HepG2 (cell line): ENCODE results near the gene MAP1LC3A. TPM values are rescaled to one million over a fixed set of nuclear protein-coding genes. Genes with fewer than 3 reads are reported as not detected.

Source experiments
- ATAC-seq: fragments of 200-7000 bp; cut with Tn5 transposase; 3 replicates; pipeline ENCODE4 v1.9.1; 2020; ENCODE audit warnings: mild to moderate bottlenecking, moderate library complexity
- BruUV-seq: library from RNA; stranded (reverse); fragments of 400-500 nt; replicated peaks from 2 replicates; lab custom pipeline; 2021; lab: Mats Ljungman, UMichigan
- CTCF ChIA-PET: fragments of 300-600 bp; formaldehyde crosslinking; extraction: SDS; loops from one replicate; lab custom pipeline; 2021; ENCODE audit warnings: low total read pairs, inconsistent platforms, low intra/inter-chr PET ratio; lab: Yijun Ruan, JAX
- POLR2A ChIA-PET: fragments of 350-600 bp; sonication (Branson Sonifier 250); formaldehyde crosslinking; loops from one replicate; lab custom pipeline; 2020; ENCODE audit warnings: antibody characterized with exemption, inconsistent platforms; lab: Yijun Ruan, JAX
- DNase-seq: peaks from one replicate; pipeline ENCODE4 v3.0.0-alpha.2; 2015; ENCODE audit warnings: low spot score
- FAIRE-seq: peaks from 3 replicates; lab custom pipeline; 2011; peaks lifted over from hg19 to GRCh38; lab: Jason Lieb, UNC
- H2AFZ ChIP-seq: one replicate; pipeline ENCODE4 v1.6.1; 2011; ENCODE audit warnings: low read length, inconsistent platforms
- H3K27ac ChIP-seq: fragments of 300-600 bp; 3 replicates; pipeline ENCODE4 v1.8.0; 2011; ENCODE audit warnings: mixed run types, mild to moderate bottlenecking, mixed read lengths, low read length, inconsistent platforms; ENCODE audit not compliant: insufficient read depth; ENCODE audit errors: extremely low read length
- H3K27me3 ChIP-seq, 2 experiments: fragments of 200-600 bp in 1 of 2; 2 replicates in 1 of 2; 3 replicates in 1 of 2; pipeline versions ENCODE4 v1.6.0 to v1.8.0; 2011; ENCODE audit warnings: low read length in 2 of 2, mild to moderate bottlenecking in 2 of 2, moderate library complexity in 2 of 2, inconsistent platforms in 1 of 2; ENCODE audit not compliant: insufficient read depth in 2 of 2, control insufficient read depth in 1 of 2
- H3K36me3 ChIP-seq, 2 experiments: fragments of 200-600 bp in 1 of 2; replicated peaks in 1 of 2; 2 replicates in 1 of 2; 3 replicates in 1 of 2; pipeline versions ENCODE4 v1.5.1 to v1.8.0; 2011; ENCODE audit warnings: low read length in 2 of 2, inconsistent platforms in 1 of 2; ENCODE audit not compliant: insufficient read depth in 2 of 2, control insufficient read depth in 1 of 2
- H3K4me1 ChIP-seq: 2 replicates; pipeline ENCODE4 v1.5.1; 2012; ENCODE audit warnings: low read length, inconsistent platforms; ENCODE audit not compliant: insufficient read depth
- H3K4me2 ChIP-seq: 2 replicates; pipeline ENCODE4 v1.6.0; 2011; ENCODE audit warnings: low read depth, low read length, inconsistent platforms
- H3K4me3 ChIP-seq, 3 experiments: fragments of 200-600 bp in 1 of 3; sonication (generic), shearing (Covaris generic) in 1 of 3; replicated peaks in 1 of 3; 2 replicates each; pipeline ENCODE4 v1.5.1; 2011 to 2016; ENCODE audit warnings: low read length in 3 of 3, inconsistent platforms in 2 of 3, low read depth in 2 of 3, mild to moderate bottlenecking in 2 of 3, control low read depth in 1 of 3, mixed read lengths in 1 of 3; ENCODE audit not compliant: insufficient read depth in 1 of 3
- H3K79me2 ChIP-seq: one replicate; pipeline ENCODE4 v1.6.1; 2011; ENCODE audit warnings: low read length, inconsistent platforms; ENCODE audit not compliant: insufficient read depth
- H3K9ac ChIP-seq: 2 replicates; pipeline ENCODE4 v1.6.0; 2011; ENCODE audit warnings: mild to moderate bottlenecking, low read depth, low read length, inconsistent platforms; ENCODE audit not compliant: insufficient read depth
- H3K9me3 ChIP-seq: 2 replicates; pipeline ENCODE4 v1.5.1; 2012; ENCODE audit warnings: mild to moderate bottlenecking, low read length
- H4K20me1 ChIP-seq: 2 replicates; pipeline ENCODE4 v1.6.0; 2011; ENCODE audit warnings: inconsistent platforms, mild to moderate bottlenecking, low read length, moderate library complexity; ENCODE audit not compliant: insufficient read depth
- AGO2 ChIP-seq: fragments of 200-400 bp; formaldehyde crosslinking; optimal IDR thresholded peaks from 2 replicates; pipeline ENCODE3; 2017; ENCODE audit warnings: mild to moderate bottlenecking, low read depth, low read length, moderate library complexity
- ATF3 ChIP-seq: sonication (generic); formaldehyde crosslinking; IDR thresholded peaks from 2 replicates; pipeline ENCODE4 v1.4.0; 2020; ENCODE audit warnings: missing genetic modification reagents
- ATM ChIP-seq: fragments of 450-650 bp; IDR thresholded peaks from 2 replicates; pipeline ENCODE4 v1.7.1; 2017; ENCODE audit warnings: mild to moderate bottlenecking, borderline replicate concordance
- HCFC1 ChIP-seq: fragments of 150-350 bp; IDR thresholded peaks from 2 replicates; pipeline ENCODE4 v1.6.1; 2014; ENCODE audit warnings: low read depth, low read length
- KDM2A ChIP-seq: sonication (generic); formaldehyde crosslinking; IDR thresholded peaks from 2 replicates; pipeline ENCODE4 v1.4.0; 2020; ENCODE audit warnings: low read depth, missing genetic modification reagents, borderline replicate concordance
- KMT2B ChIP-seq: IDR thresholded peaks from 2 replicates; pipeline ENCODE4 v1.6.1; 2016; ENCODE audit warnings: missing genetic modification reagents, missing compliant biosample characterization
- PHF21A ChIP-seq: sonication (generic); formaldehyde crosslinking; IDR thresholded peaks from 2 replicates; pipeline ENCODE4 v1.5.0; 2020; ENCODE audit warnings: mild to moderate bottlenecking, missing genetic modification reagents
- RARA ChIP-seq: IDR thresholded peaks from 2 replicates; pipeline ENCODE4 v1.6.1; 2016; ENCODE audit warnings: missing genetic modification reagents, missing compliant biosample characterization
- REPIN1 ChIP-seq: sonication (generic); formaldehyde crosslinking; IDR thresholded peaks from 2 replicates; pipeline ENCODE4 v1.8.0; 2022; ENCODE audit warnings: missing genetic modification reagents, low read depth, mild to moderate bottlenecking, borderline replicate concordance
- TCF7L2 ChIP-seq: IDR thresholded peaks from 2 replicates; pipeline ENCODE4 v1.6.1; 2011; ENCODE audit warnings: mild to moderate bottlenecking, low read depth, low read length, moderate library complexity
- TRIM24 ChIP-seq: sonication (generic); formaldehyde crosslinking; IDR thresholded peaks from 2 replicates; pipeline ENCODE4 v1.8.0; 2022; ENCODE audit warnings: mild to moderate bottlenecking, missing genetic modification reagents
- U2AF1 ChIP-seq: fragments of 200-400 bp; formaldehyde crosslinking; optimal IDR thresholded peaks from 2 replicates; pipeline ENCODE3; 2017; ENCODE audit warnings: mild to moderate bottlenecking, low read depth, low read length
- ZBTB33 ChIP-seq: sonication (generic); formaldehyde crosslinking; IDR thresholded peaks from 2 replicates; pipeline ENCODE4 v1.4.0; 2020; ENCODE audit warnings: missing genetic modification reagents
- ZBTB34 ChIP-seq: sonication (generic); formaldehyde crosslinking; IDR thresholded peaks from 2 replicates; pipeline ENCODE4 v1.8.0; 2022; ENCODE audit warnings: mild to moderate bottlenecking, missing genetic modification reagents
- ZC3H13 ChIP-seq: sonication (generic); formaldehyde crosslinking; IDR thresholded peaks from 2 replicates; pipeline ENCODE4 v1.8.1; 2023; ENCODE audit warnings: mild to moderate bottlenecking, missing genetic modification reagents, moderate library complexity
- ZNF225 ChIP-seq: sonication (generic); formaldehyde crosslinking; IDR thresholded peaks from 2 replicates; pipeline ENCODE4 v1.4.0; 2020; ENCODE audit warnings: mild to moderate bottlenecking, missing genetic modification reagents
- ZNF282 ChIP-seq: fragments of 450-650 bp; IDR thresholded peaks from 2 replicates; pipeline ENCODE4 v1.6.1; 2018; ENCODE audit not compliant: partially characterized antibody
- ZNF552 ChIP-seq: sonication (generic); formaldehyde crosslinking; IDR thresholded peaks from 2 replicates; pipeline ENCODE4 v1.9.0; 2022; ENCODE audit warnings: missing genetic modification reagents, mild to moderate bottlenecking, borderline replicate concordance
- ZNF598 ChIP-seq: sonication (generic); formaldehyde crosslinking; IDR thresholded peaks from 2 replicates; pipeline ENCODE4 v1.5.1; 2020; ENCODE audit warnings: mild to moderate bottlenecking, missing genetic modification reagents, borderline replicate concordance
- ZNF879 ChIP-seq: sonication (generic); formaldehyde crosslinking; IDR thresholded peaks from 2 replicates; pipeline ENCODE4 v1.8.1; 2023; ENCODE audit warnings: missing genetic modification reagents
- ZNF891 ChIP-seq: sonication (generic); formaldehyde crosslinking; IDR thresholded peaks from 2 replicates; pipeline ENCODE4 v1.5.0; 2020; ENCODE audit warnings: mild to moderate bottlenecking, missing genetic modification reagents
- WGBS: methylation state at CpG from one replicate; pipeline ENCODE4 v1.1.6; 2017; ENCODE audit warnings: low lambda C conversion rate; 5-methylcytosine and 5-hydroxymethylcytosine counted together
- in situ Hi-C: cut with HindIII; loops from 2 replicates; pipeline ENCODE4 v1.10.0; 2017; ENCODE audit warnings: low pct_unique_long_range_greater_than_20kb; ENCODE audit not compliant: extremely low pct_ligation_motif_present
- intact Hi-C: fragments of 100-400 bp; cut with micrococcal nuclease; formaldehyde crosslinking; loops from one replicate; pipeline ENCODE4 v1.10.0; 2022; ENCODE audit not compliant: unreplicated experiment
- polyA plus RNA-seq, 8 experiments: library from polyadenylated mRNA; depleted of rRNA in 3 of 8; stranded (reverse) in 7 of 8; unstranded in 1 of 8; fragments of >200 nt; fragmentation: Illumina TruSeq in 4 of 8; extraction: Trizol in 4 of 8; gene quantifications; 2 replicates each; pipeline versions ENCODE4 v1.2.1 to v1.2.3, GENCODE V29; 2011 to 2016; ENCODE audit warnings: low read depth in 4 of 8, missing spikeins in 1 of 8, mixed read lengths in 1 of 8; ENCODE audit not compliant: insufficient read depth in 1 of 8
- total RNA-seq, 5 experiments: library from RNA; depleted of rRNA; stranded (reverse); fragments of >200 nt; fragmentation: Illumina TruSeq; extraction: Trizol; gene quantifications; 2 replicates each; pipeline ENCODE4 v1.2.3, GENCODE V29; 2016; ENCODE audit warnings: low read depth in 1 of 5

Gene MAP1LC3A
- total and polyA plus RNA-seq, 2 of the 13 experiments (the other 11 are each of a cell fraction or from before 2014, with no cell fraction given) = not detected

GRCh38 chr20:34543463-34544056 lies 15.0 kb upstream of the MAP1LC3A start (continued):
- TF ChIP-seq ZNF282 = no peak
- no peak for TF ChIP-seq ZNF879 (CRISPR knock-in tag)
- no peak for TF ChIP-seq U2AF1
- TF ChIP-seq RARA (CRISPR knock-in tag) = peak; percentile 83
- no peak for TF ChIP-seq PHF21A
- no peak for TF ChIP-seq ATF3

GRCh38 chr20:34544109-34544796 lies 14.3 kb upstream of the MAP1LC3A start:
- DNase-seq (no peak), FAIRE-seq (no peak), ATAC-seq (peak; percentile 56)
- CTCF ChIA-PET = no interaction called here
- Histone ChIP-seq H4K20me1 (no peaks in the 10 kb centered on the region), H3K9me3 (no peaks in the 10 kb centered on the region), H3K27ac (no peak overlapping the region), H3K9ac (no peak overlapping the region), H3K4me1 (peaks cover 19% of the 10 kb centered on the region), H3K36me3 (peaks cover 15 to 32% of the 10 kb centered on the region in 2 experiments), H3K4me3 (no peak overlapping the region), H2AFZ (no peak overlapping the region), H3K4me2 (no peak overlapping the region), H3K79me2 (no peaks in the 10 kb centered on the region), H3K27me3 (no peaks in the 10 kb centered on the region)
- intact Hi-C loops = no loop called here
- TSS peak; percentile 32 for BruUV-seq
- in situ Hi-C loops = no loop called here
- 72% methylated on average over 19 of the region's 19 CpGs for WGBS
- POLR2A ChIA-PET = interaction anchor here (1.0 kb wide), 1 partner anchor 159 kb away, joined by 3 read pairs; no protein-coding TSS in a partner anchor
- TF ChIP-seq ZNF598 (0 out of 2 replicates have a peak, but pooled peaks have one; percentile 29), KDM2A (CRISPR knock-in tag) (peak; percentile 36; the same call in 1 of the 2 replicates), TCF7L2 (no peak), AGO2 (peak; percentile 51), HCFC1 (no peak), TRIM24 (CRISPR knock-in tag) (no peak), ZNF552 (no peak), ZC3H13 (0 out of 2 replicates have a peak, but pooled peaks have one; percentile 41), KMT2B (CRISPR knock-in tag) (no peak), ZBTB33 (CRISPR knock-in tag) (0 out of 2 replicates have a peak, but pooled peaks have one; percentile 49), REPIN1 (CRISPR knock-in tag) (no peak), ATM (no peak), ZNF225 (CRISPR knock-in tag) (0 out of 2 replicates have a peak, but pooled peaks have one; percentile 27), ZNF891 (CRISPR knock-in tag) (peak; percentile 49; the same call in 1 of the 2 replicates), ZBTB34 (CRISPR knock-in tag) (no peak)
